GM18951 (cell line): ENCODE measurements around the gene GNG4.
"Not testable (repeated sequence)": the region's sequence is repeated elsewhere in the genome, so short reads cannot be mapped to it uniquely, and the experiment has no call there.

Source experiments
- POLR2A ChIP-seq: IDR thresholded peaks from 4 replicates; pipeline ENCODE4 v1.6.1; 2011; ENCODE audit warnings: mild to moderate bottlenecking; ENCODE audit not compliant: insufficient read length, insufficient read depth; ENCODE audit errors: extremely low read depth
- in situ Hi-C: fragments of 300-500 bp; cut with MboI; formaldehyde crosslinking; loops from one replicate; pipeline ENCODE4 v1.12.0; 2022; ENCODE audit warnings: low sequenced_read_pairs, mixed read lengths, inconsistent platforms; ENCODE audit not compliant: unreplicated experiment

GNG4 gene

GRCh38 chr1:235571482-235571881 is 78.1 kb downstream of the GNG4 start:
- in situ Hi-C loops: no loop called here
- no peak for TF ChIP-seq POLR2A

GRCh38 chr1:235567812-235568503 is 81.6 kb downstream of the GNG4 start:
- no peak for TF ChIP-seq POLR2A
- in situ Hi-C loops: no loop called here

- in situ Hi-C loops: no loop called here
- TF ChIP-seq POLR2A: no peak
Observed at GRCh38 chr1:235566084-235566483, 83.5 kb downstream of the GNG4 start.

GRCh38 chr1:235563513-235564061 is 86.0 kb downstream of the GNG4 start:
- in situ Hi-C loops: no loop called here

GRCh38 chr1:235562589-235562988 is 87.0 kb downstream of the GNG4 start:
- in situ Hi-C loops: no loop called here
- no peak for TF ChIP-seq POLR2A

More at GRCh38 chr1:235563513-235564061, 86.0 kb downstream of the GNG4 start:
- TF ChIP-seq POLR2A: no peak

- TF ChIP-seq POLR2A: no peak
- in situ Hi-C loops: no loop called here
Observed at GRCh38 chr1:235558621-235559169, 90.9 kb downstream of the GNG4 start.

GRCh38 chr1:235557495-235557894 is 92.1 kb downstream of the GNG4 start:
- in situ Hi-C loops: no loop called here
- no peak for TF ChIP-seq POLR2A

- no peak for TF ChIP-seq POLR2A
- in situ Hi-C loops: no loop called here
Observed at GRCh38 chr1:235556807-235557206, 92.8 kb downstream of the GNG4 start.

GRCh38 chr1:235553112-235553551 is 96.5 kb downstream of the GNG4 start:
- in situ Hi-C loops: no loop called here

GRCh38 chr1:235552146-235552716 is 97.4 kb downstream of the GNG4 start:
- no peak for TF ChIP-seq POLR2A
- in situ Hi-C loops: no loop called here

More at GRCh38 chr1:235553112-235553551, 96.5 kb downstream of the GNG4 start:
- no peak for TF ChIP-seq POLR2A

- in situ Hi-C loops: no loop called here
- TF ChIP-seq POLR2A: no peak
Observed at GRCh38 chr1:235549351-235550139, 100.0 kb downstream of the GNG4 start.

GRCh38 chr1:235546369-235547155 is 103.0 kb downstream of the GNG4 start:
- in situ Hi-C loops: not testable (repeated sequence)
